T-cell (primary cell): Measurements from ENCODE around the gene TUSC2. TPM values are rescaled to one million over a fixed set of nuclear protein-coding genes. Genes with fewer than 3 reads are reported as not detected.
A peak's percentile ranks its signal among the peaks of the same experiment; 100 is the strongest.
"Not testable (repeated sequence)": the region's sequence is repeated elsewhere in the genome, so short reads cannot be mapped to it uniquely, and the experiment has no call there.

Source experiments
- ATAC-seq, 4 experiments: fragments of 200-7000 bp in 3 of 4; fragments of 150-1000 bp in 1 of 4; cut with Tn5 transposase; replicated peaks in 1 of 4; 1 replicate in 3 of 4; 2 replicates in 1 of 4; pipeline ENCODE4 v1.10.0; 2021; ENCODE audit warnings: moderate library complexity in 3 of 4, mild to moderate bottlenecking in 2 of 4, moderate number of reproducible peaks in 1 of 4
- CTCF ChIA-PET, 2 donors: fragments of 300-600 bp; sonication (Branson Sonifier 250); formaldehyde crosslinking; loops; one replicate each; lab custom pipeline; 2022; ENCODE audit warnings: antibody characterized with exemption in 2 of 2; lab: Charles Lee
- POLR2A ChIA-PET, 2 donors: fragments of 300-600 bp; sonication (Branson Sonifier 250); formaldehyde crosslinking; loops; one replicate each; lab custom pipeline; 2022; ENCODE audit warnings: antibody characterized with exemption in 2 of 2; lab: Charles Lee
- DNase-seq, 35 experiments: peaks; one replicate each; pipeline versions ENCODE4 v3.0.0 to v3.0.0-alpha.2; 2013 to 2023
- H3K27ac ChIP-seq: one replicate; pipeline ENCODE4 v1.5.1; 2013; ENCODE audit warnings: low read length
- H3K27me3 ChIP-seq, 2 experiments: replicated peaks in 1 of 2; 1 replicate in 1 of 2; 2 replicates in 1 of 2; pipeline versions ENCODE4 v1.6.1 to v1.7.0; 2013; ENCODE audit warnings: low read length in 1 of 2, mixed read lengths in 1 of 2; ENCODE audit not compliant: control insufficient read depth in 2 of 2, insufficient read depth in 2 of 2; ENCODE audit errors: extremely low read depth in 1 of 2
- H3K36me3 ChIP-seq, 2 donors: 1 replicate in 1 of 2; 2 replicates in 1 of 2; pipeline versions ENCODE4 v1.6.1 to v1.7.0; 2013; ENCODE audit warnings: low read length in 1 of 2; ENCODE audit not compliant: control insufficient read depth in 2 of 2, insufficient read depth in 1 of 2; ENCODE audit errors: extremely low read depth in 1 of 2
- H3K4me1 ChIP-seq, 2 experiments: 1 replicate in 1 of 2; 2 replicates in 1 of 2; pipeline versions ENCODE4 v1.6.1 to v1.7.0; 2013; ENCODE audit warnings: low read length in 2 of 2, mixed read lengths in 1 of 2; ENCODE audit not compliant: insufficient read depth in 2 of 2, control insufficient read depth in 1 of 2; ENCODE audit errors: extremely low read depth in 1 of 2
- H3K4me3 ChIP-seq, 2 donors: 1 replicate in 1 of 2; 2 replicates in 1 of 2; pipeline versions ENCODE4 v1.5.1 to v1.7.0; 2013; ENCODE audit warnings: mild to moderate bottlenecking in 2 of 2, low read length in 1 of 2, moderate library complexity in 1 of 2; ENCODE audit not compliant: control insufficient read depth in 1 of 2; ENCODE audit errors: extremely low read depth in 1 of 2
- H3K9me3 ChIP-seq: 2 replicates; pipeline ENCODE4 v1.7.0; 2013
- H3K27ac Mint-ChIP-seq, 2 donors: one replicate each; pipeline ENCODE4 v1.8.0; 2020 to 2021; ENCODE audit warnings: mild to moderate bottlenecking in 2 of 2, mixed read lengths in 2 of 2
- H3K27me3 Mint-ChIP-seq, 2 donors: one replicate each; pipeline ENCODE4 v1.8.0; 2021 to 2022; ENCODE audit warnings: mixed read lengths in 2 of 2
- H3K36me3 Mint-ChIP-seq: one replicate; pipeline ENCODE4 v1.8.0; 2021; ENCODE audit warnings: mixed read lengths
- H3K4me1 Mint-ChIP-seq, 3 donors: one replicate each; pipeline ENCODE4 v1.8.0; 2020 to 2022; ENCODE audit warnings: mixed read lengths in 3 of 3, mild to moderate bottlenecking in 1 of 3
- H3K4me3 Mint-ChIP-seq, 3 donors: one replicate each; pipeline ENCODE4 v1.8.0; 2020 to 2022; ENCODE audit warnings: mild to moderate bottlenecking in 3 of 3, mixed read lengths in 3 of 3, moderate library complexity in 3 of 3
- H3K9me3 Mint-ChIP-seq, 3 donors: one replicate each; pipeline ENCODE4 v1.8.0; 2020 to 2022; ENCODE audit warnings: mixed read lengths in 3 of 3
- WGBS: methylation state at CpG from one replicate; pipeline ENCODE4 v1.1.5; 2013; ENCODE audit warnings: missing lambda C conversion rate; ENCODE audit not compliant: insufficient coverage; 5-methylcytosine and 5-hydroxymethylcytosine counted together
- total RNA-seq, 35 experiments: library from RNA in 6 of 35; stranded (reverse) in 6 of 35; fragments of 120-200 nt in 1 of 35; gene quantifications; one replicate each; pipeline versions ENCODE4 v1.2.1 to v1.2.4 and lab custom pipeline; 2013 to 2026

TUSC2 gene
- total RNA-seq, 5 donors from 2014 or later (not counting 1 experiment from before 2014, with no cell fraction given), result 14.9 to 33.1 (median 26.8) TPM

- Histone ChIP-seq H3K27me3 (no peaks in the 10 kb centered on the region), H3K27ac (no peak overlapping the region), H3K4me1 (peaks cover 0 to 38% of the 10 kb centered on the region in 2 experiments), H3K9me3 (no peaks in the 10 kb centered on the region), H3K4me3 (no peak overlapping the region), H3K36me3 (no peaks in the 10 kb centered on the region)
- CTCF ChIA-PET, result interaction anchor here in 1 of 2 donors (0.6 kb wide), 1 partner anchor 723 kb away, joined by 4 read pairs; no protein-coding TSS in a partner anchor
- H3K27me3 Mint-ChIP-seq, result no peaks in the 10 kb centered on the region
- H3K9me3 Mint-ChIP-seq, result no peaks in the 10 kb centered on the region
- H3K4me1 Mint-ChIP-seq, result peaks cover 12 to 32% (median 24%) of the 10 kb centered on the region in 3 donors
- H3K4me3 Mint-ChIP-seq, result no peak overlapping the region
- no peak overlapping the region for H3K27ac Mint-ChIP-seq
- DNase-seq, result no peak
- WGBS, result 93% methylated on average over 3 of the region's 3 CpGs
- no peaks in the 10 kb centered on the region for H3K36me3 Mint-ChIP-seq
- POLR2A ChIA-PET, result no interaction called here
- ATAC-seq, result no peak
Measured at GRCh38 chr3:50314342-50314741, 13.7 kb downstream of the TUSC2 start.

GRCh38 chr3:50312041-50312440 lies 16.0 kb downstream of the TUSC2 start:
- H3K9me3 ChIP-seq, POLR2A ChIA-PET, H3K4me3 Mint-ChIP-seq, DNase-seq, CTCF ChIA-PET, H3K27ac ChIP-seq, H3K9me3 Mint-ChIP-seq, ATAC-seq, H3K36me3 ChIP-seq, H3K4me3 ChIP-seq, H3K27me3 ChIP-seq, H3K36me3 Mint-ChIP-seq, H3K27ac Mint-ChIP-seq, H3K27me3 Mint-ChIP-seq: not testable (repeated sequence)
- peaks cover 10 to 13% (median 13%) of the 10 kb centered on the region in 3 donors for H3K4me1 Mint-ChIP-seq
- peaks cover 0 to 16% of the 10 kb centered on the region in 2 experiments for H3K4me1 ChIP-seq
- WGBS, result 80% methylated on average over 1 of the region's 32 CpGs

GRCh38 chr3:50304601-50305000 lies 23.4 kb downstream of the TUSC2 start:
- no peak for ATAC-seq
- Histone ChIP-seq H3K36me3 (peaks cover 0 to 4% of the 10 kb centered on the region in 2 donors), H3K4me3 (no peak overlapping the region), H3K9me3 (no peaks in the 10 kb centered on the region), H3K27ac (no peak overlapping the region), H3K4me1 (peaks cover 4 to 17% of the 10 kb centered on the region in 2 experiments), H3K27me3 (no peaks in the 10 kb centered on the region)
- no peaks in the 10 kb centered on the region for H3K9me3 Mint-ChIP-seq
- no peak overlapping the region for H3K4me3 Mint-ChIP-seq
- no peak for DNase-seq
- H3K27ac Mint-ChIP-seq, result no peak overlapping the region
- no peaks in the 10 kb centered on the region for H3K36me3 Mint-ChIP-seq
- ChIA-PET CTCF (interaction anchor here (0.6 to 1.4 kb wide), 2 partner anchors 19 to 50 kb away, joined by 3 read pairs; no protein-coding TSS in a partner anchor), POLR2A (no interaction called here)
- no peaks in the 10 kb centered on the region for H3K27me3 Mint-ChIP-seq
- peaks cover 11 to 13% (median 12%) of the 10 kb centered on the region in 3 donors for H3K4me1 Mint-ChIP-seq

- Histone ChIP-seq H3K9me3 (no peaks in the 10 kb centered on the region), H3K4me1 (peaks cover 8 to 26% of the 10 kb centered on the region in 2 experiments), H3K36me3 (peaks cover 0 to 4% of the 10 kb centered on the region in 2 donors), H3K4me3 (no peak within 1 kb of the TSS), H3K27ac (no peak within 1 kb of the TSS), H3K27me3 (no peaks in the 10 kb centered on the region)
- Mint-ChIP-seq H3K27me3 (no peaks in the 10 kb centered on the region), H3K4me3 (no peak within 1 kb of the TSS), H3K9me3 (no peaks in the 10 kb centered on the region), H3K4me1 (peaks cover 21 to 23% (median 21%) of the 10 kb centered on the region in 3 donors), H3K27ac (no peak within 1 kb of the TSS), H3K36me3 (no peaks in the 10 kb centered on the region)
- DNase-seq, result no peak
- ChIA-PET CTCF (no interaction called here), POLR2A (no interaction called here)
- no peak for ATAC-seq
- WGBS, result 89% methylated on average over 10 of the region's 14 CpGs
Measured at GRCh38 chr3:50303013-50303815, 24.8 kb downstream of the TUSC2 start, which contains the start of gene HYAL1. HYAL1 (minus strand) TSS chr3:50303574; CDS start chr3:50302956, 618 bp downstream.

GRCh38 chr3:50302095-50303012 lies 25.7 kb downstream of the TUSC2 start:
- POLR2A ChIA-PET, result no interaction called here
- H3K9me3 Mint-ChIP-seq, result no peaks in the 10 kb centered on the region
- CTCF ChIA-PET, result no interaction called here
- no peak overlapping the region for H3K4me3 Mint-ChIP-seq
- no peaks in the 10 kb centered on the region for H3K27me3 Mint-ChIP-seq
- H3K36me3 ChIP-seq, result peaks cover 0 to 4% of the 10 kb centered on the region in 2 donors
- peaks cover 9 to 34% of the 10 kb centered on the region in 2 experiments for H3K4me1 ChIP-seq
- no peaks in the 10 kb centered on the region for H3K9me3 ChIP-seq
- no peak overlapping the region for H3K4me3 ChIP-seq
- ATAC-seq, result no peak
- no peaks in the 10 kb centered on the region for H3K27me3 ChIP-seq
- H3K4me1 Mint-ChIP-seq, result peaks cover 25 to 30% (median 30%) of the 10 kb centered on the region in 3 donors
- H3K27ac Mint-ChIP-seq, result no peak overlapping the region
- no peaks in the 10 kb centered on the region for H3K36me3 Mint-ChIP-seq
- no peak for DNase-seq
- WGBS, result 96% methylated on average over 32 of the region's 32 CpGs
- no peak overlapping the region for H3K27ac ChIP-seq

GRCh38 chr3:50300681-50301254 lies 27.3 kb downstream of the TUSC2 start:
- no peak for ATAC-seq
- DNase-seq, result no peak
- Mint-ChIP-seq H3K4me3 (peak overlapping the region; percentile 28 to 97 (median 96)), H3K27ac (peak overlapping the region; percentile 98 to 100), H3K9me3 (no peaks in the 10 kb centered on the region), H3K4me1 (peaks cover 25 to 33% (median 33%) of the 10 kb centered on the region in 3 donors), H3K27me3 (no peaks in the 10 kb centered on the region), H3K36me3 (no peaks in the 10 kb centered on the region)
- 98% methylated on average over 4 of the region's 6 CpGs for WGBS
- ChIA-PET CTCF (interaction anchor here in 1 of 2 donors (0.6 kb wide), 1 partner anchor 26 kb away, joined by 3 read pairs; no protein-coding TSS in a partner anchor), POLR2A (interaction anchor here (0.6 to 1.9 kb wide), 2 partner anchors 36 to 49 kb away, joined by 5 to 10 read pairs; no protein-coding TSS in a partner anchor)
- Histone ChIP-seq H3K27ac (no peak overlapping the region), H3K9me3 (no peaks in the 10 kb centered on the region), H3K27me3 (no peaks in the 10 kb centered on the region), H3K4me1 (peaks cover 9 to 38% of the 10 kb centered on the region in 2 experiments), H3K36me3 (peaks cover 4 to 5% of the 10 kb centered on the region in 2 donors), H3K4me3 (no peak overlapping the region)
